ENCODE results near the gene TPM4. TPM values are rescaled to one million over a fixed set of nuclear protein-coding genes. Genes with fewer than 3 reads are reported as not detected.
A peak's percentile ranks its signal among the peaks of the same experiment; 100 is the strongest.

TPM4 gene
- total and polyA plus RNA-seq, 7 experiments from 2014 or later = 28.2 to 435 (median 66.8) TPM

- ATAC-seq = no peak
- H3K27ac Mint-ChIP-seq = peak overlapping the region in 4 of 9 donors; percentile 5 to 67 (median 40)
Measured at GRCh38 chr19:16104722-16105121, 28.4 kb downstream of the TPM4 start.

GRCh38 chr19:16106121-16106520 lies 29.8 kb downstream of the TPM4 start:
- H3K36me3 ChIP-seq (ENCODE audit: control insufficient read depth in 2 of 3, insufficient read depth in 3 of 3, low read length in 3 of 3) = peaks cover 13 to 26% (median 15%) of the 10 kb centered on the region in 3 experiments
- DNase-seq = no peak
- H3K4me3 Mint-ChIP-seq = no peak overlapping the region
- peak; percentile 66 for ATAC-seq
- ChIA-PET POLR2A (interaction anchor here (1.0 kb wide), 1 partner anchor 28 kb away, joined by 3 read pairs; no protein-coding TSS in a partner anchor), CTCF (interaction anchor here (0.7 to 1.8 kb wide), 3 partner anchors 32 to 79 kb away, joined by 3 to 7 read pairs (median 3); no protein-coding TSS in a partner anchor)
- no peak overlapping the region for H3K4me3 ChIP-seq (ENCODE audit: low read length)
- peak overlapping the region in 4 of 9 donors; percentile 51 to 81 (median 68) for H3K27ac Mint-ChIP-seq
- no peaks in the 10 kb centered on the region for H3K27me3 Mint-ChIP-seq
- peaks cover 0 to 2% (median 0%) of the 10 kb centered on the region in 11 donors for H3K9me3 Mint-ChIP-seq
- intact Hi-C loops (cut with micrococcal nuclease) = no loop called here
- peaks cover 2 to 15% (median 4%) of the 10 kb centered on the region in 5 donors for H3K36me3 Mint-ChIP-seq
- H3K27me3 ChIP-seq (ENCODE audit: control insufficient read depth in 2 of 2, insufficient read depth in 2 of 2, low read length in 2 of 2) = no peaks in the 10 kb centered on the region
- H3K4me1 Mint-ChIP-seq = peaks cover 2 to 9% (median 3%) of the 10 kb centered on the region in 7 donors
- H3K9me3 ChIP-seq (ENCODE audit: control insufficient read depth in 2 of 3, low read length in 3 of 3) = no peaks in the 10 kb centered on the region
- no peak overlapping the region for H3K27ac ChIP-seq (ENCODE audit: low read depth, low read length)
- peaks cover 0 to 3% of the 10 kb centered on the region in 2 donors for H3K4me1 ChIP-seq (ENCODE audit: control insufficient read depth in 2 of 2, insufficient read depth in 2 of 2, low read length in 2 of 2)

More at GRCh38 chr19:16104722-16105121, 28.4 kb downstream of the TPM4 start:
- Mint-ChIP-seq H3K4me1 (peaks cover 0 to 7% (median under 1%) of the 10 kb centered on the region in 7 donors), H3K36me3 (peaks cover 4 to 19% (median 6%) of the 10 kb centered on the region in 5 donors), H3K27me3 (no peaks in the 10 kb centered on the region), H3K9me3 (peaks cover 0 to 2% (median 0%) of the 10 kb centered on the region in 11 donors), H3K4me3 (no peak overlapping the region)
- H3K9me3 ChIP-seq (ENCODE audit: control insufficient read depth in 2 of 3, low read length in 3 of 3) = no peaks in the 10 kb centered on the region
- H3K4me1 ChIP-seq (ENCODE audit: control insufficient read depth in 2 of 2, insufficient read depth in 2 of 2, low read length in 2 of 2) = no peaks in the 10 kb centered on the region
- POLR2A ChIA-PET = interaction anchor here (1.1 kb wide), 1 partner anchor 33 kb away, joined by 4 read pairs; no protein-coding TSS in a partner anchor
- H3K4me3 ChIP-seq (ENCODE audit: low read length) = no peak overlapping the region
- no peaks in the 10 kb centered on the region for H3K27me3 ChIP-seq (ENCODE audit: control insufficient read depth in 2 of 2, insufficient read depth in 2 of 2, low read length in 2 of 2)
- no peak overlapping the region for H3K27ac ChIP-seq (ENCODE audit: low read depth, low read length)
- peaks cover 13 to 40% (median 27%) of the 10 kb centered on the region in 3 experiments for H3K36me3 ChIP-seq (ENCODE audit: control insufficient read depth in 2 of 3, insufficient read depth in 3 of 3, low read length in 3 of 3)
- intact Hi-C loops (cut with micrococcal nuclease) = no loop called here
- no peak for DNase-seq
- CTCF ChIA-PET = no interaction called here

DNA sequence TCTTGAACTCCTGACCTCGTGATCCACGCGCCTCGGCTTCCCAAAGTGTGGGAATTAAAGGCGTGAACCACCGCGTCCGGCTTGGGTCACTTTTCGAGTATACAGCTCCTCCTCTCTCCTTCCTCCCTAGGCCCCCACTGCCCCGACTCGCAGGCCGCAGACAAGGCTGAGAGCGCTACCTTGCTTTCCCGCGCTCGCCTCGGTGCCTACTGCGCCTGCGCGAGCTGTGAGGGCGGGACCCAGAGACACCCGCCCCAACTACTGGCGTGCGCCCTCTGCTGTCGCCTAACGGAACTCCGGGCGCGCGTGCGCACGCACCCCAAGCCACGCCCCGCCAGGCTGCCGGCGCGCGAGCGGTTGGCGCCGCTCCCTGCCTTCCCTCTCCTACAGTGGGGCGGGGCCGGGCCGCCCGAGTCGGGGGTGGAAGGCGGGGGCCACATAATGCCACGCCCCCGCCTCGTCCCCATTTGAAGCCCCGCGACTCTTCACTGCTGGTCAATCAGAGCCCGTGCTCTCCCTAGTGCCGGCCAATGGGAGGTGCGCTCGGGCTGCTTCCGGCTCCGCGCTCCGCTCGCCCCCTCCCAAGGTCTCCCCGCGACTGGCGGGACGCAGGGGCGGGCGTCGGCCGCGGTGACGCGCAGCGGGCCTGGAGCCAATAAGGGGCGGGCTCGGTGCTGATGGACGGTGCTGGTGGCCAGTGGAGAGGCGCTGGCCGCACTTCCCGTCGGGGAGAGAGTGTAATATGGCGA lies 35.0 kb downstream of the TPM4 start, which contains the start of gene RAB8A:
TSS of gene RAB8A (plus strand) at position 730 of the 749 bp plus-strand sequence. CDS start at position 743, 13 bp downstream.
- intact Hi-C loops (cut with micrococcal nuclease) = loop anchor here (1.0 to 5.0 kb wide), 22 partner anchors 8 to 986 kb away; partner anchors contain the start of genes AP1M1 (in 2 of the 2), C19orf44 (in 2 of the 2), CALR3 (in 2 of the 2) and FAM32A (in 2 of the 2)
- H3K36me3 ChIP-seq (ENCODE audit: control insufficient read depth in 2 of 3, insufficient read depth in 3 of 3, low read length in 3 of 3) = peaks cover 0 to 17% (median 6%) of the 10 kb centered on the region in 3 experiments
- peak within 1 kb of the TSS; percentile 90 for H3K4me3 ChIP-seq (ENCODE audit: low read length)
- H3K27me3 ChIP-seq (ENCODE audit: control insufficient read depth in 2 of 2, insufficient read depth in 2 of 2, low read length in 2 of 2) = no peaks in the 10 kb centered on the region
- CTCF ChIA-PET = interaction anchor here (0.5 to 3.6 kb wide), 14 partner anchors 16 to 482 kb away, joined by 3 to 26 read pairs (median 5); partner anchors contain the start of genes FAM32A and TPM4
- Mint-ChIP-seq H3K27me3 (no peaks in the 10 kb centered on the region), H3K36me3 (peaks cover 0 to 10% (median 4%) of the 10 kb centered on the region in 5 donors), H3K4me3 (peak within 1 kb of the TSS; percentile 93 to 99 (median 98)), H3K9me3 (peaks cover 0 to 3% (median 0%) of the 10 kb centered on the region in 11 donors), H3K4me1 (peaks cover 23 to 49% (median 40%) of the 10 kb centered on the region in 7 donors), H3K27ac (peak within 1 kb of the TSS; percentile 89 to 99 (median 97))
- H3K27ac ChIP-seq (ENCODE audit: low read depth, low read length) = peak within 1 kb of the TSS; percentile 94
- DNase-seq (peak; percentile 98 to 100 (median 99)), ATAC-seq (peak; percentile 93)
- H3K4me1 ChIP-seq (ENCODE audit: control insufficient read depth in 2 of 2, insufficient read depth in 2 of 2, low read length in 2 of 2) = peaks cover 10 to 19% of the 10 kb centered on the region in 2 donors
- POLR2A ChIA-PET = interaction anchor here (0.6 to 4.8 kb wide), 17 partner anchors 16 to 289 kb away, joined by 3 to 43 read pairs (median 4); partner anchors contain the start of genes FAM32A, HSH2D and TPM4
- H3K9me3 ChIP-seq (ENCODE audit: control insufficient read depth in 2 of 3, low read length in 3 of 3) = no peaks in the 10 kb centered on the region

DNA sequence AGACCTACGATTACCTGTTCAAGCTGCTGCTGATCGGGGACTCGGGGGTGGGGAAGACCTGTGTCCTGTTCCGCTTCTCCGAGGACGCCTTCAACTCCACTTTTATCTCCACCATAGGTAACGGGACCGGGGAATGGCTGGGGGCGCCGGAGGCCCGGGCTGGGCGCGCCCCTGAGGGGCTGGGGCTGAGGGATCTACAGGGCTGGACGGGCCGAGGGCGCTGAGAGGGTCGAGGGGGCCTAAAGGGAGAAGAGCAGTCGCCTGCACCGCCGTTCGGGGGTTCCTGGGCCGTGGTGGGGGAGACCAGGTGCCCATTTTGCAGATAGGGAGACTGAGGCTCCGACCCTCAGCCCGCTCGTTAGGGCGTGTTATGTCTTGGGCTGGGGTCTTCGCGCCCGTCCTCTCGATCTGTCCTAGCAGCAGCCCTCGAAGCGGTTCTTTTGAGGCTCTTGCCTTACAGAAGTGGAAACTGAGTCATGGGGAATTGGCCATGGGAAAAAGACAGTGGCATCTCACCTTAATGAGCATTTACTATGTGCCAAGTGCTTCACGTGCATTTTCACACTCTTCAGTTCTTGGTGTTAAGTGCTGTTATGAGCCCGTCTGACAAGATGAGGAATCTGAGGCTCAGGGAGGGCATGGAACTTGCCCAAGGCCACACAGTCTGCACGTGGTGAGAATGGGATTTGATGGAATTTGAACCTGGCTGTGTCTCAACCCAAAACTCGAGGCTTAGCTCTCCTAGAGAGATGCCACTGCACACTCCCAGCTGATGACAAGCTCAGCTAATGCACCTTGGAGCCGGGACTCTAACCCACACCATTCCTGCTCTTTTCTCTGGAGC lies 35.8 kb downstream of the TPM4 start:
- H3K4me3 Mint-ChIP-seq = peak overlapping the region; percentile 93 to 99 (median 98)
- H3K27me3 ChIP-seq (ENCODE audit: control insufficient read depth in 2 of 2, insufficient read depth in 2 of 2, low read length in 2 of 2) = no peaks in the 10 kb centered on the region
- peaks cover 0 to 25% (median 6%) of the 10 kb centered on the region in 3 experiments for H3K36me3 ChIP-seq (ENCODE audit: control insufficient read depth in 2 of 3, insufficient read depth in 3 of 3, low read length in 3 of 3)
- POLR2A ChIA-PET = interaction anchor here (0.5 to 4.8 kb wide), 11 partner anchors 10 to 1017 kb away, joined by 3 to 43 read pairs (median 6); partner anchors contain the start of genes FAM32A and HSH2D
- H3K27ac Mint-ChIP-seq = peak overlapping the region; percentile 89 to 99 (median 97)
- peaks cover 10 to 19% of the 10 kb centered on the region in 2 donors for H3K4me1 ChIP-seq (ENCODE audit: control insufficient read depth in 2 of 2, insufficient read depth in 2 of 2, low read length in 2 of 2)
- ATAC-seq = no peak
- H3K4me1 Mint-ChIP-seq = peaks cover 23 to 51% (median 41%) of the 10 kb centered on the region in 7 donors
- peak in 1 of 9 donors; percentile 17 for DNase-seq
- intact Hi-C loops (cut with micrococcal nuclease) = loop anchor here (1.0 to 5.0 kb wide), 22 partner anchors 7 to 987 kb away; partner anchors contain the start of genes AP1M1 (in 2 of the 2), C19orf44 (in 2 of the 2), CALR3 (in 2 of the 2) and FAM32A (in 2 of the 2)
- H3K9me3 Mint-ChIP-seq = peaks cover 0 to 3% (median 0%) of the 10 kb centered on the region in 11 donors
- no peaks in the 10 kb centered on the region for H3K9me3 ChIP-seq (ENCODE audit: control insufficient read depth in 2 of 3, low read length in 3 of 3)
- CTCF ChIA-PET = interaction anchor here (0.5 to 3.6 kb wide), 6 partner anchors 33 to 162 kb away, joined by 3 to 26 read pairs (median 7); partner anchors contain the start of gene TPM4
- no peaks in the 10 kb centered on the region for H3K27me3 Mint-ChIP-seq
- peak overlapping the region; percentile 90 for H3K4me3 ChIP-seq (ENCODE audit: low read length)
- H3K27ac ChIP-seq (ENCODE audit: low read depth, low read length) = peak overlapping the region; percentile 94
- peaks cover 0 to 10% (median 4%) of the 10 kb centered on the region in 5 donors for H3K36me3 Mint-ChIP-seq

DNA sequence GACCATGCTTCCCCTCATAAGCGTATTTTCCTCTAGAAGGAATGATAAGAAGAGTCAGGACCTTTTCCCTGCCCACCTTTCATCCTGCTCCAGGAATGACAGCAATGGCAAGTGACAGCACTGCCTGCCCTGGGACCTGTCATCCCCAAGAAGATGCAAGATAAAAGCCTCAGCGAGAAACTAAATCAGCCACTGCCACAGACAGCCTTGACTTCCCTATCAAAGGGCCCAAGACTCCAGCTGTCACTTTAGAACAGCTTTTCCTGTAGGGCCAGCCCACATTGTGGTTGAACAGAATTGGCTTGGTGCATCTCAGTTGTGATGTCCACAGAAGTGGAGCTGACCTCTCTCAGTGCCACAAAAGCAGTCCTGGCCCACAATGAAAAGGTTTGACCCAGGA lies 36.5 kb downstream of the TPM4 start:
- CTCF ChIA-PET = interaction anchor here (0.5 to 1.4 kb wide), 6 partner anchors 32 to 163 kb away, joined by 3 to 9 read pairs (median 5); no protein-coding TSS in a partner anchor
- Histone ChIP-seq H3K9me3 (ENCODE audit: control insufficient read depth in 2 of 3, low read length in 3 of 3) (no peaks in the 10 kb centered on the region), H3K27me3 (ENCODE audit: control insufficient read depth in 2 of 2, insufficient read depth in 2 of 2, low read length in 2 of 2) (no peaks in the 10 kb centered on the region), H3K36me3 (ENCODE audit: control insufficient read depth in 2 of 3, insufficient read depth in 3 of 3, low read length in 3 of 3) (peaks cover 0 to 31% (median 8%) of the 10 kb centered on the region in 3 experiments), H3K27ac (ENCODE audit: low read depth, low read length) (peak overlapping the region; percentile 94), H3K4me3 (ENCODE audit: low read length) (peak overlapping the region; percentile 90), H3K4me1 (ENCODE audit: control insufficient read depth in 2 of 2, insufficient read depth in 2 of 2, low read length in 2 of 2) (peaks cover 10 to 19% of the 10 kb centered on the region in 2 donors)
- no peaks in the 10 kb centered on the region for H3K27me3 Mint-ChIP-seq
- peak overlapping the region; percentile 93 to 99 (median 98) for H3K4me3 Mint-ChIP-seq
- ATAC-seq (no peak), DNase-seq (no peak)
- H3K36me3 Mint-ChIP-seq = peaks cover 3 to 10% (median 4%) of the 10 kb centered on the region in 5 donors
- intact Hi-C loops (cut with micrococcal nuclease) = loop anchor here in 1 of 2 donors (5.0 kb wide), 1 partner anchor 965 kb away; the partner anchor contains the start of genes HAUS8 and MYO9B
- POLR2A ChIA-PET = interaction anchor here (0.5 to 4.8 kb wide), 5 partner anchors 10 to 1018 kb away, joined by 3 to 43 read pairs (median 6); no protein-coding TSS in a partner anchor
- H3K27ac Mint-ChIP-seq = peak overlapping the region; percentile 89 to 99 (median 97)
- peaks cover 0 to 3% (median 0%) of the 10 kb centered on the region in 11 donors for H3K9me3 Mint-ChIP-seq
- peaks cover 27 to 57% (median 46%) of the 10 kb centered on the region in 7 donors for H3K4me1 Mint-ChIP-seq

Data from naive thymus-derived CD4-positive, alpha-beta T cell (primary cell).